ENCODE data around the gene RBFA.

The RBFA gene

GRCh38 chr18:80046011-80046410 lies 11.8 kb downstream of the RBFA start:
- Histone ChIP-seq H4K20me1 (ENCODE audit: control insufficient read depth, insufficient read depth, low read depth, low read length) (no peaks in the 10 kb centered on the region), H3K4me1 (ENCODE audit: control insufficient read depth, low read length) (no peaks in the 10 kb centered on the region), H3K27me3 (ENCODE audit: control insufficient read depth, low read length) (no peaks in the 10 kb centered on the region), H3K27ac (ENCODE audit: low read depth, low read length) (no peak overlapping the region), H3K4me2 (ENCODE audit: low read length) (no peak overlapping the region), H3K79me2 (ENCODE audit: control insufficient read depth, low read length) (peaks cover 2% of the 10 kb centered on the region; the same call in 1 of the 2 replicates), H3F3A (ENCODE audit: control insufficient read depth, insufficient read depth) (no peaks in the 10 kb centered on the region), H3K36me3 (ENCODE audit: control insufficient read depth, low read length) (peaks cover 75% of the 10 kb centered on the region), H3K9me2 (replicated peaks; ENCODE audit: control insufficient read depth, low read length) (no peaks in the 10 kb centered on the region), H3K9me3 (ENCODE audit: control insufficient read depth, insufficient read depth, low read length) (peaks cover 3% of the 10 kb centered on the region; the same call in 1 of the 2 replicates), H3K4me3 (ENCODE audit: low read length) (no peak overlapping the region)
- TF ChIP-seq EZH2phosphoT487 (IDR thresholded peaks at IDR 0.05; ENCODE audit: borderline replicate concordance, low read length), result no peak
- no peak for TF ChIP-seq CTCF (IDR thresholded peaks at IDR 0.05; ENCODE audit: low read depth, low read length, poor library complexity, severe bottlenecking)

- H3K9me2 ChIP-seq (replicated peaks; ENCODE audit: control insufficient read depth, low read length), result no peaks in the 10 kb centered on the region
- no peaks in the 10 kb centered on the region for H3K4me1 ChIP-seq (ENCODE audit: control insufficient read depth, low read length)
- H3K36me3 ChIP-seq (ENCODE audit: control insufficient read depth, low read length), result peaks cover 75% of the 10 kb centered on the region
- H3K4me2 ChIP-seq (ENCODE audit: low read length), result no peak overlapping the region
- H3K9me3 ChIP-seq (ENCODE audit: control insufficient read depth, insufficient read depth, low read length), result peaks cover 5% of the 10 kb centered on the region; the same call in 1 of the 2 replicates
- H3K4me3 ChIP-seq (ENCODE audit: low read length), result no peak overlapping the region
- no peaks in the 10 kb centered on the region for H3K79me2 ChIP-seq (ENCODE audit: control insufficient read depth, low read length)
- no peaks in the 10 kb centered on the region for H3K27me3 ChIP-seq (ENCODE audit: control insufficient read depth, low read length)
- TF ChIP-seq CTCF (IDR thresholded peaks at IDR 0.05; ENCODE audit: low read depth, low read length, poor library complexity, severe bottlenecking) (no peak), EZH2phosphoT487 (IDR thresholded peaks at IDR 0.05; ENCODE audit: borderline replicate concordance, low read length) (no peak)
- H3K27ac ChIP-seq (ENCODE audit: low read depth, low read length), result no peak overlapping the region
- H4K20me1 ChIP-seq (ENCODE audit: control insufficient read depth, insufficient read depth, low read depth, low read length), result no peaks in the 10 kb centered on the region
- H3F3A ChIP-seq (ENCODE audit: control insufficient read depth, insufficient read depth), result no peaks in the 10 kb centered on the region
Observed at GRCh38 chr18:80046431-80046830, 12.2 kb downstream of the RBFA start.

GRCh38 chr18:80046961-80047541 lies 12.8 kb downstream of the RBFA start:
- no peaks in the 10 kb centered on the region for H3F3A ChIP-seq (ENCODE audit: control insufficient read depth, insufficient read depth)
- H3K27ac ChIP-seq (ENCODE audit: low read depth, low read length), result no peak overlapping the region
- no peaks in the 10 kb centered on the region for H3K4me1 ChIP-seq (ENCODE audit: control insufficient read depth, low read length)
- H3K36me3 ChIP-seq (ENCODE audit: control insufficient read depth, low read length), result peaks cover 75% of the 10 kb centered on the region
- no peaks in the 10 kb centered on the region for H3K79me2 ChIP-seq (ENCODE audit: control insufficient read depth, low read length)
- H3K27me3 ChIP-seq (ENCODE audit: control insufficient read depth, low read length), result no peaks in the 10 kb centered on the region
- no peak for TF ChIP-seq EZH2phosphoT487 (IDR thresholded peaks at IDR 0.05; ENCODE audit: borderline replicate concordance, low read length)
- no peak for TF ChIP-seq CTCF (IDR thresholded peaks at IDR 0.05; ENCODE audit: low read depth, low read length, poor library complexity, severe bottlenecking)
- no peak overlapping the region for H3K4me2 ChIP-seq (ENCODE audit: low read length)
- peaks cover 7% of the 10 kb centered on the region; the same call in 1 of the 2 replicates for H3K9me3 ChIP-seq (ENCODE audit: control insufficient read depth, insufficient read depth, low read length)
- H3K4me3 ChIP-seq (ENCODE audit: low read length), result no peak overlapping the region
- H3K9me2 ChIP-seq (replicated peaks; ENCODE audit: control insufficient read depth, low read length), result no peaks in the 10 kb centered on the region
- no peaks in the 10 kb centered on the region for H4K20me1 ChIP-seq (ENCODE audit: control insufficient read depth, insufficient read depth, low read depth, low read length)

Measured in DOHH2 (cell line).